D341Med (cell line): ENCODE data around the gene VPS52.

Experiments
- DNase-seq: peaks from one replicate; pipeline ENCODE4 v3.0.0; 2012; ENCODE audit warnings: low spot score

Gene VPS52

GRCh38 chr6:33271468-33272274 is at the start of gene VPS52, which contains the start of gene RPS18:
Gene VPS52 (minus strand): TSS chr6:33271876. CDS start chr6:33271675, 201 bp downstream.
Gene RPS18 (plus strand): TSS chr6:33272075. CDS start chr6:33272120, 45 bp downstream.
- DNase-seq, result peak; percentile 88

GRCh38 chr6:33321227-33321626 is 49.6 kb upstream of the VPS52 start:
- DNase-seq, result no peak

GRCh38 chr6:33320315-33321181 is 48.9 kb upstream of the VPS52 start:
- no peak for DNase-seq

DNA sequence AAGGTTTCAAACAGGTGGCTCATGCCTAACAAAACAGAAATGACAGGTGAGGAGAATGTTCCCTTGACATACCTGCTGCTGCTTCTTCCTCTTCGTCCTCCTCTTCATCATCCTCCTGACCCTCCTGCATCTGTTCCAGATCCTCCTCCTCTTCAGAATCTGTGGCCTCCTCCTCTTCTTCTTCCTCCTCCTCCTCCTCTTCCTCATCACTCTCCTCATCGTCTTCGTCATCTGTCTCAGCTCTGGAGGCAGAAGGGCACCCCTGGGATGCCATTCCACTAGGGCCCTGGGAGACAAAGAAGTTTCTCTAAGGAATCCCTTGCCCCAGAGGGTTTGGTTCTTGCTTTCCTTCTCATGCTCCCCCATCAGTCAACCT is 48.3 kb upstream of the VPS52 start:
- no peak for DNase-seq

DNA sequence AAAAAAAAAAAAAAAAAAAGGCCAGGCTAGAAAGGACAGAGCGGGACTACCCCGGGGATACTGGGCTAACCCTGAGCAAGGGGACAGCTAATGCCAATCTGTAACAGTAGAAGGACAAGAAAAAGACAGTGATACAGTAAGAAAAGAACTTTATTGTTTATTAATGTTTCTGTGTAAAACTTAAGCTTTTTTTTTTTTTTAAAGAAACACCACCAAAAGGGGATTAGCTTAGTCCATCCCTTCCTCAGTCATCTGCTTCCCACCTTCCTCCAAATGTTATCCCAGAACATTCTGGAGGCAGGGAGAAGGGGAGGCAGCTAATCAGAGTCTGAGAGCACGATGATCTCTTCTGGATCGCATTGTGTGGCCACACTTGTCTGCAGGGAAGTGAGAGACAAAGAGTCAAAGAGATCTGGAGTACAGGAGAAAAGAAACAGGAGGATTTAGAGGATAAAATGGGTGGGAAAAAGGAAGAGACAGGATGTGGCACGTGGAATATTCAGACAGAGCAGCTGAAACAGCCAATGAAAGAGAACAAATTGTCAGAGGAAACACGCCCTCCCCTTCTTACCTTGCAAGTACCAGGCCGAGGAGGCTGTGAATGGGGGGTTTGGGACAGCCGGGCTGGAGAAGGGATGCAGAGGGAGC is 46.9 kb upstream of the VPS52 start:
- no peak for DNase-seq

GRCh38 chr6:33317669-33318425 is 46.2 kb upstream of the VPS52 start, which contains the start of gene ZBTB22:
Gene ZBTB22 (minus strand): TSS chr6:33317744. CDS start chr6:33316916, 828 bp downstream.
- DNase-seq, result peak; percentile 93

DNA sequence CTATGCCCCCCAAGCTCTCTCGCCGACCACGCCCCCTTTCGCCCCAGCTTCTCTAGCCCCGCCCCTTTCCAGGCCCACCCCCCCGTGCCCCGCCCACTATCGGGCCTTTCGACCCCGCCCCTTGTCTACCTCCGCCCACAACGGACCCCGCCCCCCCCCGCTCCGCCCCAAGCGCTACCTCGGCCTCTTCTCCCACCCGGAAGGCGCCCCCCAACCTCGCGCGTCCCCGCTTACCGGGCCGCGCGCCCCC is 45.7 kb upstream of the VPS52 start:
- DNase-seq, result peak; percentile 87

- DNase-seq, result no peak
Observed at GRCh38 chr6:33316603-33317418, 45.1 kb upstream of the VPS52 start.

DNA sequence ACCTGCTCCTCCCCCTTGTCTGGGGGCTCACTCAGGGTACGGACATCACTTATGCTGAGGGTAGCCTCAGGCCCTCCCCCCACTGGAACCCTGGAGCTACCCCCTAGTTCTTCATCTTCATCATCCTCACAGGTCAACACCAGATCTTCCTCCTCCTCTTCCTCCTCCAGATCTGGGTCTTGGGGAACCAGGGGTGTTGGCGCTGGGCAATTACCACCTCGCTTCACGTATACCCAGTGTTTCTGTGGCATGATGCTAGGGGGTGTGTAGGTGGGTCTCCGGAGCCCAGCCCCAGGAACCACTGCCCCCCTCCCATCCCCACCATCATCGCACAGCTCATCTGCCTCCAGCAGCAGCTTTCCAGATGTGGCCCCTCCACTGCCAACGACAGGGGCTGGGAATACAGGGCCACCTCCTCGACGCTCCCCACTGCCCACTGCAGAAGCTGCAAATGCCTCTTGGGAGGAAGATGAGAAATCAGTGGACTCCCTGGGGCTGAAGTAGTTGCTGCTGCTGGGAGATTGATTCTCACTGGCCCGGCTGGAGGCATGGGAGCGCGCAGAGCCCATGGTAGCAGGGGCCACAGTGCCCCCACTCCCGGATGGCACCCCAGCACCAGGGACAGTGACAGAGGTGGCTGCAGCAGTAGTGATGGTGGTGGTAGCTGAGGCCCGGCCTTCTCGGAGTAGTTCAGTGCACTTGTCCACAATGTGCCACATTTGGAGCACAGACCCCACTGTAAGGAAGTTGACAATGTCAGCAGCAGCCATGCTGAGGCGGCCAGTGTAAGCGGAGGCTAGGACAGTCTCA is 44.3 kb upstream of the VPS52 start:
- DNase-seq, result no peak

- DNase-seq, result no peak
Observed at GRCh38 chr6:33314943-33315792, 43.5 kb upstream of the VPS52 start.

DNA sequence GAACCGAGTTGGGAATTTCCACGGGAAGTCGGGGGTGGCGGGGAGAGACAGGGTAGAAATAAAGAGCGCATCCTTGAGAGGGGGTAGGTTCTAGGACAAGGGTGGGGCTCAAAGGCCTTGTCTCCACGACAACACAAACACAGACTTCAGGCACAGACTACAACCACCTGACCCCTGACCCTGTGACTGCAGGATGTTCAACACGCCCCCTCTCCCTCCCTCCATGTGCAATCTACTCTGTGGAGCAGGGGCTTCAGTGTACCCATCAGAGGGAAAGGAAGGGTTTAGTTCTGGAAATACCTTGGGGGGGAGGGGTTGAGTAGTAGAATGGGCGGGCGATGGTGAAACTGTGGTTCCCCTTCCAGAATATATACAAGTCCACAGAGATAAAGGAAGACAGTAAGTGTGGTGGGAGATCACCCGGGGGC is 42.9 kb upstream of the VPS52 start:
- no peak for DNase-seq

- peak; percentile 60 for DNase-seq
Observed at GRCh38 chr6:33313709-33314514, 42.2 kb upstream of the VPS52 start, which contains the start of gene TAPBP. Gene TAPBP (minus strand): TSS chr6:33314078. CDS start chr6:33314041, 37 bp downstream.

- peak; percentile 52 for DNase-seq
Observed at GRCh38 chr6:33313105-33313708, 41.5 kb upstream of the VPS52 start.

DNA sequence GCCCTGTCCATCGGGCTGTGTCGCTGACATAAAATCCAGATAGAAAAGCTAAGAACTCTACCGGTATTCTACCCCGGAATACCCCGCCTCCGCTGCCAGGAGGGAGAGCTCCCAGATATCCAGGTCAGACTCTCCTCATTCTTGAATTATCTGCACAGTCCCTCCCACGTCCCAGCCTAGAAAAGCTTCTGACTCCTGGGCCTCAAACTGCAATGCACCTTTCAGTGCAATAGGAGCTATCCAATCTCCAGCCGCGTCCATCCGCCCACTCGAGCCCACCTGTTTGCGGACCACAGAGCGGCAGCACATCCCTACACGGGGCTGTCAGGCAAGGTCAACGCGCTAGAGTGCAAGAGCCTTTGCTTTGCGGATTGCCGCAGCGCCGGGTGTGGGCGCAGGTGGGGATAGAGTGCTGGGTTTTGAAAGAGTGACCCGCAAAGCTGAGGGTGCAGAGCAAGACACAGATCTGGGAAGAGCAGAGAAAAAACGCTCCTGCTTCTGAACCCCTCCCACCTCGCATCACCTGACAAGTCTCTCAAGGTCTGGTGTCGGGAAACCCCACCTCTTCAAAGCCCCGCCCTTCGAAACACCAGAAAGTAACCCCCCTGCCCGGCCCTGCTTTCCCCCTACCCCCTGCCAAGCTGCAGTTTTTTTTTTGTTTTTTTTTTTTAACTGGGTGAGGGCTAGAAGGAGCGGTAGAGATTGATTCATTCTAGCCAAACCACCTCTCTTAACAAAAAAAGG is 40.9 kb upstream of the VPS52 start:
- no peak for DNase-seq

GRCh38 chr6:33306356-33306755 is 34.7 kb upstream of the VPS52 start:
- DNase-seq, result no peak

DNA sequence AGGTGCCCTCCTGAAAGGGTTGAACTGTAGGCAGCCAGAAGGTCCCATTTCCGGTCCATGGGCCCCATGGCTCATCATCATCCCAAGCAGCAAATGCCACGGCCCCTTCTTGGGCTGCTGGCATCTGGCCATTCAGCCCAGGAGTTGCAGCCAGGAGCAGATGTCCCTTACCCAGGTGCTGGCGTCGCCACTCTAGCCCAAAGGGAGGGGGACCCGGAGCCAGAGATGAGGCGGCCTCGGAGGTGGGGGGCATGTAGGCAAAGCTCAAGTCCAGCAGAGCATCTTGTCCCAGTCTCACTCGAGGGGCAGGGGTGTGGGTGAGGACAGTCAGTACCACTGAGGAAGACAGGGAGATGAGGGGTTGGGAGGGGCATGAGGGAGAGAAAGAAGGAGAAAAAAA is 33.4 kb upstream of the VPS52 start:
- no peak for DNase-seq

GRCh38 chr6:33304216-33304615 is 32.5 kb upstream of the VPS52 start:
- DNase-seq, result no peak
